CD4-positive, alpha-beta memory T cell (primary cell): ENCODE measurements around the gene FASTKD2. TPM values are rescaled to one million over a fixed set of nuclear protein-coding genes. Genes with fewer than 3 reads are reported as not detected.
"Not testable (repeated sequence)": the region's sequence is repeated elsewhere in the genome, so short reads cannot be mapped to it uniquely, and the experiment has no call there.

ENCODE experiments used
- CTCF ChIA-PET: fragments of 350-600 bp; sonication (Branson Sonifier 250); formaldehyde crosslinking; loops from one replicate; lab custom pipeline; 2021; ENCODE audit warnings: inconsistent platforms; ENCODE audit not compliant: partially characterized antibody; lab: Charles Lee
- POLR2A ChIA-PET: fragments of 350-600 bp; sonication (Branson Sonifier 250); formaldehyde crosslinking; loops from one replicate; lab custom pipeline; 2021; ENCODE audit not compliant: partially characterized antibody; lab: Charles Lee
- DNase-seq, 5 donors: peaks; one replicate each; pipeline versions ENCODE4 v3.0.0 to v3.0.0-alpha.2; 2020 to 2022; ENCODE audit warnings: mixed read lengths in 1 of 5
- H3K27ac ChIP-seq: one replicate; pipeline ENCODE4 v1.7.0; 2013; ENCODE audit warnings: low read depth, low read length
- H3K27me3 ChIP-seq: 2 replicates; pipeline ENCODE4 v1.7.0; 2013; ENCODE audit warnings: mild to moderate bottlenecking, low read length, moderate library complexity; ENCODE audit not compliant: insufficient read depth
- H3K36me3 ChIP-seq: 2 replicates; pipeline ENCODE4 v1.7.0; 2013; ENCODE audit warnings: mild to moderate bottlenecking, low read length, moderate library complexity; ENCODE audit not compliant: insufficient read depth
- H3K4me1 ChIP-seq: 2 replicates; pipeline ENCODE4 v1.7.0; 2013; ENCODE audit warnings: mild to moderate bottlenecking, low read length, moderate library complexity; ENCODE audit not compliant: insufficient read depth
- H3K4me3 ChIP-seq, 2 donors: one replicate each; pipeline ENCODE4 v1.7.0; 2013; ENCODE audit warnings: low read length in 2 of 2, mild to moderate bottlenecking in 1 of 2
- H3K9me3 ChIP-seq, 2 donors: one replicate each; pipeline ENCODE4 v1.7.0; 2013; ENCODE audit warnings: low read length in 2 of 2, control low read depth in 1 of 2; ENCODE audit not compliant: control insufficient read depth in 1 of 2
- H3K27ac Mint-ChIP-seq, 7 donors: one replicate each; pipeline ENCODE4 v1.8.0; 2020 to 2021; ENCODE audit warnings: mixed read lengths in 7 of 7, mild to moderate bottlenecking in 6 of 7, inconsistent platforms in 3 of 7, moderate library complexity in 3 of 7
- H3K27me3 Mint-ChIP-seq, 2 donors: one replicate each; pipeline ENCODE4 v1.8.0; 2020 to 2021; ENCODE audit warnings: mixed read lengths in 2 of 2
- H3K36me3 Mint-ChIP-seq, 2 donors: one replicate each; pipeline ENCODE4 v1.8.0; 2020 to 2021; ENCODE audit warnings: mixed read lengths in 2 of 2, inconsistent platforms in 1 of 2, mild to moderate bottlenecking in 1 of 2
- H3K4me1 Mint-ChIP-seq, 4 donors: one replicate each; pipeline ENCODE4 v1.8.0; 2020 to 2021; ENCODE audit warnings: mixed read lengths in 4 of 4, mild to moderate bottlenecking in 1 of 4
- H3K4me3 Mint-ChIP-seq, 8 donors: one replicate each; pipeline ENCODE4 v1.8.0; 2020 to 2021; ENCODE audit warnings: mixed read lengths in 8 of 8, mild to moderate bottlenecking in 7 of 8, moderate library complexity in 6 of 8, inconsistent platforms in 3 of 8
- H3K9me3 Mint-ChIP-seq, 8 donors: one replicate each; pipeline ENCODE4 v1.8.0; 2020 to 2021; ENCODE audit warnings: mixed read lengths in 8 of 8, mild to moderate bottlenecking in 5 of 8, inconsistent platforms in 3 of 8, moderate library complexity in 1 of 8
- intact Hi-C: fragments of 100-400 bp; cut with micrococcal nuclease; formaldehyde crosslinking; loops from one replicate; pipeline ENCODE4 v1.15.1; 2023
- polyA plus RNA-seq, 2 donors: library from polyadenylated mRNA; unstranded; fragments of 300-500 nt; fragmentation: Illumina TruSeq; gene quantifications; one replicate each; pipeline ENCODE4 v1.2.3, GENCODE V29; 2021
- total RNA-seq, 2 experiments: library from RNA; stranded (reverse); gene quantifications; one replicate each; pipeline ENCODE4 v1.2.3, GENCODE V29; 2021

FASTKD2 gene
- total and polyA plus RNA-seq, 4 experiments from 2014 or later: 23.0 to 26.2 (median 23.5) TPM

DNA sequence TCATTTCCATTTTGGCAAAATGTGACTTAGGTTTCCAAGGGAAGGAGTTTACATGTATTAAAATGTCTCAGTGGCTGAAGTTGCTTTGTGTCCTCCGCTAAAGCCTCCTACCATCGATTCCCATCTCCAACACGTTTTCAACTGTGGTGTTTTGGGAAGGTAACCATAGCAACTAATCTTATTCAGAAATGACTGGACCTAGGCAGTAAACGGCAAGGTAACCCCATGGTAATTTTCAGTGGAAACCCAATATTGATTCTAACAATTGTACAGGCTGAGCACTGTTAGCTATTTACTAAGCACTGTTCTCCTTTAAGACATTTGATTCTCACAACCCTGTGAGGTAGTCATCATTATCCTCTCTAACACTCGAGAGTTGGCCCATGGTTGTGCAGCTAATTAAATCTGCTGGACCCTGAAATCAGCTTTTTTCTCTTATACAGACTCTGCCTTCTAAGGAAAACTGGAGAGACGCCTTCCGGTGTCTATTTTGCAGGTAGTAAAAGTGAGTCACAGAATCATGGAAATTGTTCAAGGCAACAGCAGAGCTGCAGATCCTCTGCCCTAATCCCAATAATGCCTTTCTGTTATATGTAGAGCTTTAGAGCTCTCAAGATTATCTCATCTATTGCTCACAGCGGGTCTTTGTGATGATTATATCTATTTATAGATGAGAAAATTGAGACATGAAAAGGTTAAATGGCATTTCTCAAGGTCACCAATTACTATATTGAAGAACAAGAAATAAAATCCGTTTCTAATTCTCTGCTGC, 36.2 kb downstream of the FASTKD2 start:
- CTCF ChIA-PET: interaction anchor here (0.8 to 4.3 kb wide), 11 partner anchors 10 to 1239 kb away, joined by 3 to 44 read pairs (median 4); no protein-coding TSS in a partner anchor
- Histone ChIP-seq H3K9me3 (no peaks in the 10 kb centered on the region), H3K36me3 (no peaks in the 10 kb centered on the region), H3K4me1 (peaks cover 3% of the 10 kb centered on the region), H3K4me3 (no peak overlapping the region), H3K27me3 (no peaks in the 10 kb centered on the region), H3K27ac (no peak overlapping the region)
- H3K4me1 Mint-ChIP-seq: peaks cover 7 to 15% (median 9%) of the 10 kb centered on the region in 4 donors
- H3K36me3 Mint-ChIP-seq: peaks cover 0 to under 1% of the 10 kb centered on the region in 2 donors
- H3K27ac Mint-ChIP-seq: peak overlapping the region in 1 of 7 donors; percentile 43
- no peaks in the 10 kb centered on the region for H3K9me3 Mint-ChIP-seq
- intact Hi-C loops: loop anchor here (2.0 kb wide), 1 partner anchor 1239 kb away; no protein-coding TSS in a partner anchor
- H3K4me3 Mint-ChIP-seq: peak overlapping the region in 1 of 8 donors; percentile 33
- H3K27me3 Mint-ChIP-seq: no peaks in the 10 kb centered on the region
- POLR2A ChIA-PET: no interaction called here
- no peak for DNase-seq

DNA sequence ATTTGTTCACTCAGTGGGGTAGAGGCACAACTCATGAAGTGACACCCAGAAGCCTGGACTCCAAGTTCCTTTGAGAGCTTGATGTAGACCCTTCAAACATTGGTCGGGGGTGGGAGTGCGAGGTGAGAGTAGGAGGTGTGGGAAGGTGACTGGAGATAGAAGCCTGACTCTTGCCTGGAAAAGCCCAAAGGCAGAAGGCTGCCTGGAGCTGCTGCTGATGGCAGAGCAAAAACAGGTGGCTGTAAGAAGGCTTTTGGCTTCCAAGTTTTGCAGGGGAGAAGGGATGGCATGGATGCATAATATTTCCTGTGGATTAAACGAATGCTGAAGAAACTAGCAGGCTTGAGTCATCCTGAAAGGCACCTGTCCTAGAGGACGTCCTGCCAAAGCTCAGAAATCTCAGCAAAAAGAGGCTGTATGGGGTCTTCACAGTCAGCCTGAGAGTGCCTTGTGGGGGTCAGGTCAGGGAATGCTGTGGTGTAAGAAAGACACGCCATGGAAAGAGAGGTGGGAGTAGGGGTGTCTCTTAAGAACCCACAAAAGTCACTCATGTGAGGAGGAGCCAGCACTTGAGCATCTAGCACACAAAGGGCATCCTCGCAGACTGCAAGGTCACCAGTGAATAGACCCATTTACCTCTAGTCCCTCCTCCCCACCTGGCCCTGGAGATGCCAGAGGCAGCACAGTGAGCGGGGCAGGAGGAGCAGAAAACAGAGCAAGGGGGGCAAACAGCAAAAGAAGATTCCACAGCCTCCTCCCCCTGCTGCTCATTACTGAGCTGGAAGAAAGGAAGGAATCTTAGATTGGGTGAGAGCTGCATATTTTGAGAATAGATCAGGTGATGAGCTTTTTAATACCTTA, 37.5 kb downstream of the FASTKD2 start:
- H3K4me3 Mint-ChIP-seq: no peak overlapping the region
- Histone ChIP-seq H3K27me3 (no peaks in the 10 kb centered on the region), H3K4me3 (no peak overlapping the region), H3K36me3 (no peaks in the 10 kb centered on the region), H3K27ac (no peak overlapping the region), H3K4me1 (peaks cover 3% of the 10 kb centered on the region), H3K9me3 (no peaks in the 10 kb centered on the region)
- CTCF ChIA-PET: interaction anchor here (0.5 to 4.3 kb wide), 5 partner anchors 11 to 674 kb away, joined by 3 to 44 read pairs (median 5); no protein-coding TSS in a partner anchor
- H3K36me3 Mint-ChIP-seq: no peaks in the 10 kb centered on the region
- H3K4me1 Mint-ChIP-seq: peaks cover 7 to 13% (median 8%) of the 10 kb centered on the region in 4 donors
- DNase-seq: no peak
- no peaks in the 10 kb centered on the region for H3K27me3 Mint-ChIP-seq
- intact Hi-C loops: no loop called here
- peak overlapping the region in 1 of 7 donors; percentile 18 for H3K27ac Mint-ChIP-seq
- no peaks in the 10 kb centered on the region for H3K9me3 Mint-ChIP-seq
- POLR2A ChIA-PET: no interaction called here

DNA sequence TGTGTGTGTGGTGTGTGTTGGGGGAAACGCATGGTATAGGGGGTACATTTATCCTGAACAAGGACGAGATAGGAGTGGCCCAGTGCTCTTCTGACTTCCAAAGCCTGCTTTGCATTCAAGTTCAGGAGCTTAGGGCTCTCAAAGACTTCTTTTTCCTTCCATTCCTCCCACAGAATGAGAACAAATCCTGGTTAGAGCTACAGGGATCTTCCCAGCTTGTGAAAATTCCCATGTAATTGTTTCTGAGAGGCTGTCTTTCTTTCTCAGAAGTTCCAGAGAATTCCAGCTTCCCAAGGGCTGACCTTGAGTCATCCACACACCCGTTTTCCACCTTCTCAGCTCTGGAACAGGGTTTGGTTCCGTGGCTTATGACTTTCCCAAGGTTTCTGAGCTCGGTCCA, 38.9 kb downstream of the FASTKD2 start:
- Mint-ChIP-seq H3K27ac (no peak overlapping the region), H3K36me3 (no peaks in the 10 kb centered on the region), H3K4me3 (no peak overlapping the region), H3K27me3 (no peaks in the 10 kb centered on the region), H3K9me3 (no peaks in the 10 kb centered on the region), H3K4me1 (peaks cover 5 to 8% (median 7%) of the 10 kb centered on the region in 4 donors)
- no peaks in the 10 kb centered on the region for H3K36me3 ChIP-seq
- peaks cover 3% of the 10 kb centered on the region for H3K4me1 ChIP-seq
- no peak overlapping the region for H3K27ac ChIP-seq
- no peak overlapping the region for H3K4me3 ChIP-seq
- no peak for DNase-seq
- intact Hi-C loops: no loop called here
- POLR2A ChIA-PET: no interaction called here
- CTCF ChIA-PET: no interaction called here
- no peaks in the 10 kb centered on the region for H3K27me3 ChIP-seq
- H3K9me3 ChIP-seq: no peaks in the 10 kb centered on the region

DNA sequence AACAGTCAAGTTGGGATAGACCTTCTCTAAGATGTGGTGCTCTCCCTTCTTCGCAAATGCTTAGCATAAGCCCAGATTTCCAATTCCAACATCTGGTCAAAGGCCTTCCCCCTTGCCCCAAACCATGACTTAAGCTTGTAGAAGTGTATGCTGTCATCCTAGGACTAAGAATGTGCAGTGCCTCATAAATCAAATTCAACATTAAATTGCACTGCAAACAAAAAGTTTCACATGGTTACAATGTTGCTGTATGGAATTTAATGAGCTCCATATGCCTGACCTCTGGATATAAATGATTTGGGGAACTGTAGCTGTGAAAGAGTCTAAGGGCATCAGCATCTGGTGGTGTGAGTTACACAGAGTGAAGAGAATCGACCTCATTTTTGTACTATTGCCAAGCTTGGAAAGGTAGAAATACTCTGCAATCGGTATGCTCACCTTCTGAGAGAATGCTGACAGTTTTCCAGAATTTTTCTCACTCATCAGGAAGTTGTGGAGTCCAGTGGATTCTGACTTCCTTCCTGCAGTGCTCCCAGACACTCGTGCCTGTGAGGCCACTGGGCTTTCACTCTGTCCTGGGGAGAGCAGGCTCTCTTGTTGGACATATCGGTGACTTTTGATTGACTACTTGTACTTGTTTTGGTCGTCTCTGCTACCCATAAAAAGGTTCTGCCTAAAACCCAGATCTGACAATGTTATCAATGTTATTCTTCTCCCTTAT, 40.6 kb downstream of the FASTKD2 start:
- DNase-seq: no peak
- Histone ChIP-seq H3K36me3 (no peaks in the 10 kb centered on the region), H3K4me1 (no peaks in the 10 kb centered on the region), H3K9me3 (no peaks in the 10 kb centered on the region), H3K4me3 (no peak overlapping the region), H3K27ac (no peak overlapping the region), H3K27me3 (no peaks in the 10 kb centered on the region)
- intact Hi-C loops: no loop called here
- Mint-ChIP-seq H3K4me1 (no peaks in the 10 kb centered on the region), H3K36me3 (no peaks in the 10 kb centered on the region), H3K27ac (no peak overlapping the region), H3K9me3 (no peaks in the 10 kb centered on the region), H3K4me3 (no peak overlapping the region), H3K27me3 (no peaks in the 10 kb centered on the region)
- ChIA-PET CTCF (no interaction called here), POLR2A (no interaction called here)

DNA sequence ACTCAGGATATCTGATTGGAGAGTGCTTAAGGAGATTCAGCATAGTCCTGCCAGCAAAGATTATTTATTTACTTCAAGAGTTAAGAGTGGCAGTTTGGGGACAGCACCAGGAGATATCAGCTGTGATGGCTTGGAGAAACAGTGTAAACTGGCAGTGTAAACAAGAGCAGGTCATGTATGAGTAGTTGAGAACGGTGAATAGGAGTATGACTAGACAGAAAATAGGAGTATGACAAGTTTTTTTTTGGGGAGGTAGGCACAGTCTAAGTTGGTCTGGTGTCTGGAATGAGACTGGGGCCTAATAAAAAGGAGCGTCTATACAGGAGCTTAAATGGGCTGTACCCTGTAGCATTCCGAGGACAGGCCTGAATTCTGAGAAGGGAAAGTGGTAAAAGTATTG, 42.2 kb downstream of the FASTKD2 start:
- H3K36me3 Mint-ChIP-seq, H3K27me3 ChIP-seq, H3K27ac Mint-ChIP-seq, POLR2A ChIA-PET, H3K36me3 ChIP-seq, H3K4me3 ChIP-seq, H3K27ac ChIP-seq, intact Hi-C loops, H3K9me3 ChIP-seq, H3K27me3 Mint-ChIP-seq, H3K9me3 Mint-ChIP-seq, DNase-seq, H3K4me3 Mint-ChIP-seq, H3K4me1 ChIP-seq, H3K4me1 Mint-ChIP-seq: not testable (repeated sequence)
- CTCF ChIA-PET: interaction anchor here (0.6 kb wide), 1 partner anchor 54 kb away, joined by 3 read pairs; no protein-coding TSS in a partner anchor

DNA sequence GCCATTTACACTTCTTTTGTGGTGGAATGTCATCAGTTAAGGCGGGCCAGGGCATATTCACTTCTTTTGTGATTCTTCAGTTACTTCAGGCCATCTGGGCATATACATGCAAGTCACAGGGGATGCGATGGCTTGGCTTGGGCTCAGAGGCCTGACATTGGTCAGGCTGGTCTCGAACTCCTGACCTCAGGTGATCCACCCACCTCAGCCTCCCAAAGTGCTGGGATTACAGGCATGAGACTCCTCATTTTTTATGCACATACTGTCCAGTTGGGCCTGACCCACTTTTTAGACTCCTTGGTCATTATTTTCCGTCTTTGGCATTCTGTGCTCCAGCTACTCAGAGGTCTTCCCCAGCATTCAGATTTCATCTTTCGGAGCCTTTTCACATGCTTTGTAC, 47.1 kb downstream of the FASTKD2 start:
- H3K36me3 ChIP-seq, H3K27ac ChIP-seq, H3K4me3 Mint-ChIP-seq, intact Hi-C loops, POLR2A ChIA-PET, CTCF ChIA-PET, H3K9me3 ChIP-seq, H3K4me1 Mint-ChIP-seq, H3K27ac Mint-ChIP-seq, H3K36me3 Mint-ChIP-seq, H3K9me3 Mint-ChIP-seq, H3K27me3 Mint-ChIP-seq, H3K4me1 ChIP-seq, DNase-seq, H3K4me3 ChIP-seq, H3K27me3 ChIP-seq: not testable (repeated sequence)

DNA sequence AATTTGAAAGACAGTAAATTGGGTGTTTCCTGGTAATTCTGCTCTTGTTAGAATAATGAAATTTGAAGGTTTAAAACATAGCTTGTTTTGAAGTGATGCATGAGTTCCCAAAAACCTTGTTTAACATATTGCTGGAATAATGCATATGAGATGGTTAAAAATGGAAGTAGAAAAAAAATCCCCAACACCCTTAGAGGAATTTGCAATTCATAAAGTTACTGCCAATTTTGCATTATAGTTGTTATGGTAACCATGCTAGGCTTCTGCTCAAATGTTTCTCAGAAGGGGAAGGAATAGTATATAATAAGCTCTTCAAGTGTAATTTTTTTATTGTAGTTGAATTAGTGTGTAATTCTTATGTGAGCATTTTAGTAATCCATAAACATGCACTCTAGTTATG, 49.1 kb downstream of the FASTKD2 start:
- no peaks in the 10 kb centered on the region for H3K4me1 ChIP-seq
- no peaks in the 10 kb centered on the region for H3K4me1 Mint-ChIP-seq
- H3K36me3 Mint-ChIP-seq: peaks cover 0 to 8% of the 10 kb centered on the region in 2 donors
- no peaks in the 10 kb centered on the region for H3K36me3 ChIP-seq
- CTCF ChIA-PET: interaction anchor here (0.6 to 1.5 kb wide), 3 partner anchors 18 to 452 kb away, joined by 3 read pairs; no protein-coding TSS in a partner anchor
- no peak overlapping the region for H3K4me3 Mint-ChIP-seq
- POLR2A ChIA-PET: no interaction called here
- intact Hi-C loops: no loop called here
- no peak overlapping the region for H3K27ac ChIP-seq
- no peak for DNase-seq
- H3K27me3 ChIP-seq: no peaks in the 10 kb centered on the region
- no peaks in the 10 kb centered on the region for H3K9me3 ChIP-seq
- no peak overlapping the region for H3K4me3 ChIP-seq
- H3K27me3 Mint-ChIP-seq: no peaks in the 10 kb centered on the region
- no peaks in the 10 kb centered on the region for H3K9me3 Mint-ChIP-seq
- H3K27ac Mint-ChIP-seq: no peak overlapping the region
